NCI-H345 treated with DMSO at 0.1 percent for 48 hours (cell line): ENCODE results near the gene CEP55.

Experiments used
- DNase-seq: peaks from one replicate; lab custom pipeline; 2025; ENCODE audit not compliant: unreplicated experiment; lab: John Stamatoyannopoulos, UW

Gene CEP55

GRCh38 chr10:93468461-93469213, 27.8 kb upstream of the CEP55 start:
- DNase-seq: no peak

- no peak for DNase-seq
Measured at GRCh38 chr10:93469454-93469853, 27.0 kb upstream of the CEP55 start.

GRCh38 chr10:93471110-93471651, 25.2 kb upstream of the CEP55 start:
- no peak for DNase-seq

GRCh38 chr10:93473161-93473560, 23.3 kb upstream of the CEP55 start:
- no peak for DNase-seq

- DNase-seq: no peak
Measured at GRCh38 chr10:93473804-93474472, 22.5 kb upstream of the CEP55 start.

- DNase-seq: peak; percentile 8
Measured at GRCh38 chr10:93475227-93475626, 21.2 kb upstream of the CEP55 start.

- no peak for DNase-seq
Measured at GRCh38 chr10:93475871-93476270, 20.5 kb upstream of the CEP55 start.

GRCh38 chr10:93476756-93477155, 19.7 kb upstream of the CEP55 start:
- no peak for DNase-seq

GRCh38 chr10:93478873-93479272, 17.5 kb upstream of the CEP55 start:
- DNase-seq: no peak

- DNase-seq: no peak
Measured at GRCh38 chr10:93481637-93482144, 14.7 kb upstream of the CEP55 start.

- peak; percentile 10 for DNase-seq
Measured at GRCh38 chr10:93482145-93482834, 14.1 kb upstream of the CEP55 start, which contains the start of gene MYOF. Gene MYOF (minus strand): TSS chr10:93482334. CDS start chr10:93482194, 140 bp downstream.

- DNase-seq: no peak
Measured at GRCh38 chr10:93485690-93486089, 10.7 kb upstream of the CEP55 start.

GRCh38 chr10:93488956-93489528, 7.4 kb upstream of the CEP55 start:
- no peak for DNase-seq

- DNase-seq: no peak
Measured at GRCh38 chr10:93491602-93492121, 4.8 kb upstream of the CEP55 start.

- no peak for DNase-seq
Measured at GRCh38 chr10:93493162-93493561, 3.2 kb upstream of the CEP55 start.

GRCh38 chr10:93494494-93494893, 1.9 kb upstream of the CEP55 start:
- DNase-seq: no peak

GRCh38 chr10:93495654-93496321, 624 bp upstream of the CEP55 start:
- DNase-seq: peak; percentile 55

GRCh38 chr10:93498166-93498565, 1.8 kb downstream of the CEP55 start:
- no peak for DNase-seq

GRCh38 chr10:93501650-93502049, 5.2 kb downstream of the CEP55 start:
- no peak for DNase-seq

- no peak for DNase-seq
Measured at GRCh38 chr10:93503075-93503474, 6.7 kb downstream of the CEP55 start.
